ENCODE results near the gene NPHP4.

NPHP4 gene

DNA sequence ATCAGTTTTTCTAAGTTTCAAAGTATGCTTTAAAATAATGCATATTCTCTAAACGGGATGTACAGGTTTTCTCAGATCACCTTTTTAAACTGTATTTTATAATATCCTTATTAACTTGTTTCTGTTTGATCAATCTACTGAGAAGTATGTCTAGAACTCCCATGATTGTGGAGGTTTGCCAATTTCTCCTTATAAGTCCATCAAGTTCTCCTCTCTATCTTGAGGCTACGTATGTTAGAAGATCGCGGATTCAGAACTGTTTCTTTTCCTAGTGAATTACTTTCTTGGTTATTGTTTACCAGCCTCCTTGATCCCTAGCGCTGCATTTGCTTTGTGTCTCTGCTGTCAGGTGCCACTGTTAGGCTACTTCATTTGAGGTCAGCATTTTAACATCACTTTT is 89.2 kb downstream of the NPHP4 start:
- no peak for DNase-seq
- Mint-ChIP-seq H3K27ac (no peak overlapping the region), H3K4me1 (peaks cover 16% of the 10 kb centered on the region), H3K27me3 (ENCODE audit: low read depth, poor library complexity) (peaks cover 5% of the 10 kb centered on the region), H3K36me3 (ENCODE audit: low read depth) (peaks cover 51% of the 10 kb centered on the region), H3K9me3 (no peaks in the 10 kb centered on the region), H3K4me3 (no peak overlapping the region)
- no peak for TF ChIP-seq CTCF (IDR thresholded peaks at IDR 0.05)

- no peak for DNase-seq
- peaks cover 28% of the 10 kb centered on the region for H3K4me1 Mint-ChIP-seq
- no peak overlapping the region for H3K4me3 Mint-ChIP-seq
- H3K9me3 Mint-ChIP-seq = no peaks in the 10 kb centered on the region
- H3K27me3 Mint-ChIP-seq (ENCODE audit: low read depth, poor library complexity) = peaks cover 7% of the 10 kb centered on the region
- H3K36me3 Mint-ChIP-seq (ENCODE audit: low read depth) = peaks cover 61% of the 10 kb centered on the region
- H3K27ac Mint-ChIP-seq = no peak overlapping the region
- TF ChIP-seq CTCF (IDR thresholded peaks at IDR 0.05) = no peak
These were observed 90.4 kb downstream of the NPHP4 start for GRCh38 chr1:5901841-5902240.

DNA sequence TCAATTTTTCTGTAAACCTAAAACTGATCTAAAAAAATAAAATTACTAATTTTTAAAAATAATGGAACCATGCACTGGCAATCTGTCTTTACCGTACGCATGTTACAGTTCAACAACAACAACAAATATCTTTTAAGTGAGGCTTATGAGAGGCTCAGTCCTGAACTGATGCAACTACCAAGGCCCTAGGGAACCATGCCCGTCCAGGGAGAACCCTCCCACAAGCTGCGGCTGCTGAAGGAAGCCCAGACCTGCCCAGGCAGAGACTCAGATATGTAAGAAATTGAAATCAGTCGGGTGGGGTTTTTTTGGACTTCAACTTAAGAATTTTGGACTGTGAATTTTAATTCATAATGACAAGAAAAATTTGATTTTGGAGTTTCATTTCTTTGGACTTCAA is 91.1 kb downstream of the NPHP4 start:
- TF ChIP-seq CTCF (IDR thresholded peaks at IDR 0.05) = no peak
- peaks cover 34% of the 10 kb centered on the region for H3K4me1 Mint-ChIP-seq
- peaks cover 10% of the 10 kb centered on the region for H3K27me3 Mint-ChIP-seq (ENCODE audit: low read depth, poor library complexity)
- H3K9me3 Mint-ChIP-seq = no peaks in the 10 kb centered on the region
- peaks cover 61% of the 10 kb centered on the region for H3K36me3 Mint-ChIP-seq (ENCODE audit: low read depth)
- no peak overlapping the region for H3K4me3 Mint-ChIP-seq
- DNase-seq = no peak
- no peak overlapping the region for H3K27ac Mint-ChIP-seq

- no peak overlapping the region for H3K4me3 Mint-ChIP-seq
- peaks cover 8% of the 10 kb centered on the region for H3K9me3 Mint-ChIP-seq
- peaks cover 50% of the 10 kb centered on the region for H3K4me1 Mint-ChIP-seq
- H3K27me3 Mint-ChIP-seq (ENCODE audit: low read depth, poor library complexity) = peaks cover 11% of the 10 kb centered on the region
- H3K27ac Mint-ChIP-seq = peak overlapping the region; percentile 6
- TF ChIP-seq CTCF (IDR thresholded peaks at IDR 0.05) = no peak
- no peak for DNase-seq
- peaks cover 63% of the 10 kb centered on the region for H3K36me3 Mint-ChIP-seq (ENCODE audit: low read depth)
These were observed 94.0 kb downstream of the NPHP4 start for GRCh38 chr1:5898266-5898665.

- H3K9me3 Mint-ChIP-seq = peaks cover 12% of the 10 kb centered on the region
- H3K36me3 Mint-ChIP-seq (ENCODE audit: low read depth) = peaks cover 58% of the 10 kb centered on the region
- H3K4me1 Mint-ChIP-seq = peaks cover 52% of the 10 kb centered on the region
- peak overlapping the region; percentile 62 for H3K4me3 Mint-ChIP-seq
- H3K27me3 Mint-ChIP-seq (ENCODE audit: low read depth, poor library complexity) = peaks cover 11% of the 10 kb centered on the region
- DNase-seq = peak; percentile 38
- no peak for TF ChIP-seq CTCF (IDR thresholded peaks at IDR 0.05)
- H3K27ac Mint-ChIP-seq = peak overlapping the region; percentile 73
These were observed 95.2 kb downstream of the NPHP4 start for GRCh38 chr1:5896706-5897660.
